SK-MEL-5 (cell line): ENCODE data around the gene TRMO. TPM values are rescaled to one million over a fixed set of nuclear protein-coding genes. Genes with fewer than 3 reads are reported as not detected.

Experiments
- DNase-seq: peaks from one replicate; pipeline ENCODE4 v3.0.0-alpha.2; 2016; ENCODE audit warnings: low read depth, low spot score
- in situ Hi-C: cut with HindIII; loops from 2 replicates; pipeline ENCODE4 v1.10.0; 2016; ENCODE audit warnings: low sequenced_read_pairs, high pct_unique_total_duplicates, low pct_unique_long_range_greater_than_20kb
- total RNA-seq: library from RNA; depleted of rRNA; stranded (reverse); fragments of >200 nt; shearing (Covaris generic); gene quantifications from 2 replicates; pipeline ENCODE4 v1.2.3, GENCODE V29; 2014

The TRMO gene
- total RNA-seq, 1 experiment from 2014 or later = 32.6 TPM

DNA sequence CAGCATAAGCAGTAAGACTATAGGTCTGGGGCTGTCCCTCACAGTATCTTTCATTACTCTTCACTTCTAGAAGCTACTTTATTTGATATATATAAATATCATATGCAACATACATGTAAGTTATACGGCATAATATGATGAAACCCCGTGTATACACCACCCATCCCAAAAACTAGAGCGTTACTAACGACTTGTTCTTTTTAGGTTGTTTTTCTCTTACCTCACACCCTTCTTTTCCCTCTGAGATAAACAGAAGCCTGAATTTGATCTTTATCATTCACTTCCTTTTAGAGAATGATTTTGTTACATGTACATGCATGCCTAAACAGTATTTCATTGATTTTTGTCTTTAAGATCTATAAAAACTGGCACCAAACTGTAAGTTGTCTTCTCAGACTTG lies 3.7 kb downstream of the TRMO start:
- in situ Hi-C loops = no loop called here
- no peak for DNase-seq

DNA sequence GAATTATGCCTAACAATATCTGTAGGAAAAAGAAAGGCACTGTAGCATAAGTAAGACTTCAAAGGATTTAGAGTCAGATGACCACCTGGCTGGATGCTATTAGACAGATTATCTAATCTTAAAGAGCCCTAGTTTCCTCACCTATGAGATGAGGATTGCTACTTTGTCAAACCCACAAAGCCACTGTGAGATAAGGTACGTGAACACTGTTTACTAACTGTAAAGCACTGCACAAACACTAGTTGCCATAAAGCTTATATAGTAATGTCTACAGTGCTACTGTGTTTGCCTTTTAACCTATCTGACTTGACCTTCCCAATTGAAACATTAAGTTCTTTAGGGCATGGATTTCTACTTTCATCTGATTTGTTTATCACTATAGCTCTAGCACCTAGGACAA lies 10.3 kb downstream of the TRMO start:
- DNase-seq = no peak
- in situ Hi-C loops = no loop called here

DNA sequence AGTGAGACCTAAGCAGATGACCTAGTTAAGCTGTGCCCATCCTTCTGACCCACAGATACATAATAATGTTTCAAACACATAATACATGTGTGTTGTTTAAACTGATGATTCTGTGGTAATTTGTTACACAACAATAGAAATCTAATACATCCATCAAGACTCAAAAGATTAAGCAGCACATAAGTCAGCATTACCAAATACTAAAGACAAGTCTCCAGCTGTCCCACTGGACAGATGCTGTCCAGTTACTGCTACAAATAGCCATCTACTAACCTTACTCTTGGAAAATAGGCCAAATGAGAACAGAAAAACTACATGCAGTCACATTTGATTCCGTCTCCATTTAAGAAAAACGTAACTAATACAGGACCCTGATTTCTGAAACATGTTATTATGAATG lies 10.8 kb downstream of the TRMO start:
- no peak for DNase-seq
- in situ Hi-C loops = no loop called here

DNA sequence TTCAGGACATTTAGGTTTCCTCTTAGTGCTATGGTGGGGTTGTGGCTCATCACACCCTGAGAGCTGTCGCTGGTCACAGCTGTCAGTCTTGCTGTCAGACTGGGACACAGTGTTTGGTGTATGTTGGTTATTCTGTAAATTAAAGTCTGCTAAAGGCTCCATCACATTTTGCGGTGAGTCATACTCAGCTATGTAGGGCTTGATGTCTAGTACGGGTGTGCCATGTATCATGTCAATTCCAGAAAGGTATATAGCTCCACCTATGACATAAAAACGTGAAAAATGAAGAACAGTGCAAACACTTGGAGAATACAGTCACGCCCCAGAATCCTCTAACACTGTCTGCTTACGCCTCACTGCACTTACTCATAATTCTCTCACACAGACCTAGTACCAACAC lies 11.9 kb downstream of the TRMO start:
- no peak for DNase-seq
- in situ Hi-C loops = no loop called here

DNA sequence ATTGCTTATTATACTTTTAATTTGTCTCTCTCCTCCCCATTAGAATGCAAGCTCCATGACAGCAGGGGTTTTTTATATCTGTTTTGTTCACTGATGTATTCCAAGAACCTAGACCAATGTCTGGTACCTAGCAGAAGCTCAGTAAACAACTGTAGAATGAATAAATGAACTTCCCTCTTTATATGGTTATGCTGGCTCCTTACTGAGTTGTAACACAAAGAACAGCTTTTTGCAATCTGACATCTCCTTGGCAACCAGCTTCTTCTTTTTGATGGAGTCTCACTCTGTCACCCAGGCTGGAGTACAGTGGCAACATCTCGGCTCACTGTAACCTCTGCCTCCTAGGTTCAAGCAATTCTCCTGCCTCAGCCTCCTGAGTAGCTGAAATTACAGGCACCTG lies 13.6 kb downstream of the TRMO start:
- DNase-seq = no peak
- in situ Hi-C loops = no loop called here

DNA sequence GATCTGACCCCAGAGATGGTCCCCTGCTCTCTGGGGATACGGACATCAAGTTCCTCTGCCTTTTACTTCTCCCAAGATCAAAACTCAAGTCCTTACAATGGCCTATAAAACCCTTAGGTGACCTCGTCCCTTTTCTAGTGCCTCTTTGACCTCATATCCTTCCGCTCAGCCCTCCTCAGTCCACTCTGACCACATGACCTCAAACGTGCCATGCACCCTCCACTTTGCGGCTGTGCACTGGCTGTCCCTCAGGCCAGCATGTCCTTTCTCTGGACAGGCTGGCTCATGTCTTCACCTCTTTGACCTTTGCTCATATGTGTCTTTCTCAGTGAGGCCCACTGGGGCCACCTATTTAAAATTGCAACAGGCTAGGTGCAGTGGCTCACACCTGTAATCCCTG lies 14.7 kb downstream of the TRMO start:
- no peak for DNase-seq
- in situ Hi-C loops = no loop called here

DNA sequence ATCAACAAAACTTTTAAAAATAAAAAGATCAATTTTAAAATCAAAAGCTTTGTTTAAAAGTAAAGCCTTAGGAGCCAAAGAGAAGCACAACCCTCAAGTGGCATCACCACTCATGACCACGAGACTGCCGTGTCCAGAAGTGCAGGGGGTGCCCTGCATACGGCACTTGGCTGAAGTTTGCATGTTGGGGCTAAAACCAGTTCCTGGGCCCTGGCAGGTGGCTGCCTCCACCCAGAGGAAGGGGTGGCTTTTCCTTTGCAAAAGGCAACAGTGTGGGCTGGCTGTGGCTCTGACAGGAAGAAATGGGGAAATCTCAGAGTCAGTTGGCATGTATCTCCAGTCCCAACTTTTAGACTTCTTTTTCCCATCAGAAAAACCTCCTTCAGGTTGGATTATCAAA lies 15.3 kb downstream of the TRMO start:
- DNase-seq = no peak
- in situ Hi-C loops = no loop called here

DNA sequence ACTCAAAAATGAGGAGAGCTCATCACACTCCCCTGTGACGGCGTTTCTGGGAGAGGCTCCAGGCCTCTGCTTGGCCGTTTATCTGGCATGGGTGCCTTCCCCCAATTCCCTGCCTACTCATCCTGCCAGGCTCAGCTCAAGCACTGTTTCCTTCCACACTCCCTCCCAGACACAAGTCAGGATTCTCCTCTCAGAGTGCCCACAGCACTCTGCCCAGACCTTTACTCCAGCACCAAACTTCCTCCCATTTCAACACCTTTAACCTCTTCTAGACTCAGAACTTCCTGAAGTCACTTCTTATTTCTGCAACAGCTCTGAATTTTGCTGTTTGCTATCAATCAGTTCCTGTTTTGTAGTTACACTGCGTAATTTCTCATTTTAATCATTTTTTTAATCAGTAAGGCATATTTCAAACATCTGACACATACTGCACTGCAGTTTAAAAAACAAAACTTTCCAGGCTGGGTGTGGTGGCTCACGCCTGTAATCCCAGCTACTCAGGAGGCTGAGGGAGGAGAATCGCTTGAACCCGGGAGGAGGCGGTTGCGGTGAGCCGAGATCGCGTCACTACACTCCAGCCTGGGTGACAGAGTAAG lies 16.0 kb downstream of the TRMO start:
- in situ Hi-C loops = no loop called here

DNA sequence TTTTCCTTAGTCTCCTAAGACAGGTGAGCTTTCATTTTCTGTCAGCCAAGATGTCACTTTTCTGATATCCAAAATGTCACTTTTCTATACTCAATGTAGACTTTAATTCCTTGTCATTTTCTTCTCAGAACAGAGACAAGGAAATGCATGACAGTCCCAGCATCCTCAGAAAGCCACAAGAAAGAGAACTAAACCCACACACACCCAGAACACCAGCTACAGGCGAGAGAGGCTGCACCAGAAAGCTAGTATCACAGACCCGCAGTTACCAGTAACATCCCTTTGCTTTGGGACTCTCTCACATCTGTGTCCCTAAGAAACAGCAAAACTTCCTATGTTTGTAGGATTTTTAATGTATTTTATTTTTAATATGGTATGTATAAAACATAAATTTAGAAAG lies 17.1 kb downstream of the TRMO start:
- in situ Hi-C loops = no loop called here
- DNase-seq = no peak

More for the DNA sequence above, 16.0 kb downstream of the TRMO start:
- DNase-seq = no peak

DNA sequence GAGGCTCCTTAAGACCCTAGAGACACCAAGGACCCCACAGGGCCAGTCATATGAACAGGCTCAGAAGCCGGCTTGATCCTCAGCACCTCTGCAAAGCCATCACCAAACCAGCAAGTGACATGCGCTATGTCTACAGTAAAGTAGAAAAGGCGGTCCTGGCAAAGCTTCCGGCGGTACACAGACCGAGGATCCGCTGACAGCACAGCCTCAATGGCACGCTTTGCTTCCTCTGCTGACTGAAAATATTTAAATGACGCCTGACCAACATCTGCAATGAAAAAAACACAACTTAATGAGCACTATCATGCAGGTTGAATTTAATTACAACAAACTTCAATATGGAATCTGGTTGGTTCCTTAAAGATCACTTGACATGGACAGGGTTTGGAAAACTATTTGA lies 17.6 kb downstream of the TRMO start:
- no peak for DNase-seq
- in situ Hi-C loops = no loop called here

DNA sequence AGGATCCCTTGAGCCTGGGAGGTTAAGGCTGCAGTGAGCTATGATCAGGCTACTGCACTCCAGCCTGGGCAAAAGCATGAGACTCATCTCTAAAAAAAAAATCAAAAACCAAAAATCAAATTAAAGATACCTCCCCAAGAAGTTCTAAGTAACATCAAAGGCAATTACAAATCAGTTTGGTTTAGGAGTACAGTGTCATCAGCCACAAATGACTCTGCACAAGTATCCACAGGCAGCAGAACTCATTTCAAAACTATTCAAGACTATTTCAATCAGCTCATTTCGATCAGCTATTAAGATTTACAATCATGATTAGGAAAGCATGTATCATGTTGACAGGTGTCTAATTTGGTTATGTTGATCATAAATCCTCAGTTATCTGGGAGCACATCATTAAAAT lies 19.1 kb downstream of the TRMO start:
- no peak for DNase-seq
- in situ Hi-C loops = no loop called here

DNA sequence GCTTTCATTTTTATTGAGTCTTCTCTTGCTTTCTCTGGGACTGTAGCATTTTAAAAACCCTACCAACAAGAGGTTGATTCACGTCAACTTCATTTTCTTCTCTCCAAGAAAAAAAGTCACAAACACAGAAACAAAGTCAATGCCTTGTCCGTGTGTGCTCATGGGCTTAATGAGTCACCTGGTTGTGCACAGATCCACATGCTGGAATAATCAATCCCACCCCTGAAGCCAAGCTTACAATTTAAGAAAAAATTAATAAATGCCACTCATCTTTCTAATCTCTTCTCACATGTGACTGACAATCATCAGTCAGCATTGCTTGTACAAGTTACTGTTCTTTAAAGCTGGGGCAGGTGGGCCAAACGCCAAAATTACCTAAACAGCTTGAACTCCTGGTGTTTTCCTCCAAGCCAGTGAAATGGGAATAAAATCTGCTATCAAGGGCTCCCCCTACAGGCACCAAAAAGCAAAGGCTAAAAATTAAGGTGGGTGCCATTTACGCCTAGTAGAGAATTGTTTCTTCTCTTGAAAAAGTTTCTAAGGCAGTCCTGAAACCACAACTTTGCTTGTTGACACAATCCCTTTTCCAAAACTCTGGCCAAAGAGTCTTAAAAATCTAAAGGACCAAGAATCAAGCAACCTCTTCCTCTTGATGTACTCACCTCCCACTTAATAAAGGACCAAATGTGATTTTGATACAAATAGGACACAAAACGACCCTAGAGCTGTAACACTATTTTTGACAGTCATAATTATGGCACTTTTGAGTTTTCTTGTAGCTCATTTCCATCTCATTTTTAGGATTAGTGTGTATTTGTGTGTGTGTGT lies 21.3 kb downstream of the TRMO start:
- in situ Hi-C loops = no loop called here
- peak; percentile 81 for DNase-seq

DNA sequence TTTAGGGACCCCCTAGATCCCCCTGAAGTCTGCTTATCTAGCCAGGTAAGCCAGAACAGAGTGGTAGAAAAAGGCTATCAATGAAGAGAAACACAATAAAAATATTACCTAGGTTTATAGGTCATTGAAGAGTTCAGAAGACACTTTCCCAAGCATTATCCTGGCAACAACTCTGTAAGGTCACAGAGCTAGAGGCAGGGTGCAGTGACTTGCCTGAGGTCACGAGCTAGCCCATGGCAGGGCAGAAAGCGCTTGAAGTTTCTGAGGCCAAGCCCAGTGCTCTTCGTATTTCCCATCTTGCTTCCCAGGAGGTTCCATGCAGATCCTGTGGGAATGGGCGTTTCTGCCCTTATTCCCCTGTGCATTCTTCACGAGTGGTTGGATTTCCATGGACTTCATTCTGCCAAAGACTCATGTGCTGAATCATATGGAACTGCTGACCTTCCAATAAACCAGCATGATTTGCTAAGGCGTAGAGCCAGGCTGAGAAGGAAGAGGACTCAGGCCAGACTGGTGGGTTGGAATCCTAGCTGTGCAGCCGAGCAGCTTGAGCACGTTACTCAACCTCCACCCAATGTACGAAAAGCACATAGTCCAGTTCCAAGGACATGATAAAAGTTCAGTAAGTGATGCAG lies 22.1 kb downstream of the TRMO start:
- DNase-seq = peak; percentile 95
- in situ Hi-C loops = no loop called here

DNA sequence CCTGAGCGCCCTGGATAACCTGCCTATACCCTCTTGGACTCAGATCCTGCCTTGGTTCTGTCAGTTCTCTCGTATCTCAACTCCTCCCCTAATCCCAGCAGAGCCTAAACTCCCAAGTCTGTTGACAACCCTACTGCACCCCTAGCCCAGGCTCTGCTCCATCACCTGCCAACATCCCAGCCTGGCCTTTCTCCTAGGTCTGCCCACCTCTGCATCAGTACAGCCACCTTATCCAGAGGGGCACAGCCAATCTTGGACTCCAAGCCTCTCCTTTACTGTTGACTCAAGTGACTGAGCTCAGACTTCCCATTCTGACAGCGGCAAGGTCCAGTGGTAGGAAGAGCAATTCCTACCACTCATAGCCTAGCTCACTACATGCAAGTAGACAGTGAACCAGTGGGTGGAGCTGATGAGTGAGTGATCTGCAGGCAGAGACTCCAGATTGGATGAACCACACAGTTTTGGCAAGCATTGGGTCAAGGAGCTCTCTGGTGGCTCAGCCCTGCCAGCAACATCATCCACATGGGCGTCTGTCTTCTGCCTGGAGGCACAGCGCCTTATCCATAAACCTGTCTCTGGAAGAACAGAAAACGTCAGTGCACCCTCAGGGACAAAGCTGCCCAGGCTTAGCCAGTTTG lies 26.5 kb downstream of the TRMO start:
- in situ Hi-C loops = no loop called here

DNA sequence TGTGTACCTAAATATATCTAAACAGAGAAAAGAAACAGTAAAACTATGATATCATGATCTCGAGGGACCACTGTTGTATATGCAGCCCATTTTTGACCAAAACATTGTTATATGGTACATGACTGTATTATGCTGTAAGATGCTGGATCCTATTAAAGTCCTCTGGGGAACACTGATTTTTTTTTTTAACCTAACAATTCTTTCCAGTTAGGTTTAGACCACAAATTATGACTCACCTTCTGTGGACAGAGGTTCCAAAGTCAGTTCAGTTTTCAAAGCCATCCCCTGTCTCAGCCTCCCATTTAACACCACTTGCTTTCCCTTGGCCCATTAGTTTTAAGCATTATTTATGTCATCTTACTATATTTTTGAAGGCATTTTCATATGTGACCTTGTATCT lies 27.1 kb downstream of the TRMO start:
- DNase-seq = no peak
- in situ Hi-C loops = no loop called here

More for the DNA sequence above, 26.5 kb downstream of the TRMO start:
- peak; percentile 84 for DNase-seq

DNA sequence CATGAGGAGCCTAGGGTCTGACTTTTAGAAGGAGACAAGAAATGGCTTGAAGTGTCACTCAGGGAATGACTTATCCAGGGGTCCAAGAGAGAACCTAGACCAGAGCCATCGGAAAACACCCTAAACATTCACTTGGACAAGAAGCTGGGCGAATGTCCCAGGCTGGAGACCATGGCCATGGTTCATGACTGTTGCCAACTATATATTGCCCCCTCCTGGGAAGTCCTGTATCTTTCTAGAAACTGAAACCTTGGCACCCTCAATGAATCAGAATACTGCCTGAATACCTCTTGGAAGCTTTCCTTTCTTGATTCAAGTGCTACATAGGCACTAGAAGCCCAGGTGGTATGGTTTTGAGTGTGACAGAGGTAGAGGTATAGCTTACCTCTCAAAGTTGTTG lies 29.9 kb downstream of the TRMO start:
- DNase-seq = no peak
- in situ Hi-C loops = no loop called here

DNA sequence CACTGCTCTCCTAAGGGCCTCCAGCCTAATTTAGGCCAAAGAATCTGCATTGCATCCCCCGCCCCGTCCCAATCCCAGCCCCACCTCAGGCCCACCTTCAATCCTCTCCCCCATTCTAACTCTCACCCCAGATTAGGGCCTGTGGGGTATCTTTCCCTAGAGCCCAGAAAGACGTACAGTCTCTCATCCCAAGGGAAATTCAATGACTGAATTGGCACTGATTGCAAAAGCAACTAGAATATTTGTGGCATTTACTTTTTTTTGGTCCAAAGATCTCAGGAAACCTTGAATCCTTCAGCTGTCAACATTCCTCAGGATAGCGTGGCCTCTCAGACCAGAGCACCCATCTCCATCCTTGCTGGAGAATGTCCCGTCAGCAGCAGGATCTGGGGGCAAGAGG lies 30.6 kb downstream of the TRMO start:
- in situ Hi-C loops = no loop called here
- no peak for DNase-seq
